ENCODE data around the gene COA6. TPM values are rescaled to one million over a fixed set of nuclear protein-coding genes. Genes with fewer than 3 reads are reported as not detected.

COA6 gene
- total and polyA plus RNA-seq, 2 of the 13 experiments (the other 11 are each of a cell fraction or from before 2014, with no cell fraction given): 32.4 to 104 TPM

DNA sequence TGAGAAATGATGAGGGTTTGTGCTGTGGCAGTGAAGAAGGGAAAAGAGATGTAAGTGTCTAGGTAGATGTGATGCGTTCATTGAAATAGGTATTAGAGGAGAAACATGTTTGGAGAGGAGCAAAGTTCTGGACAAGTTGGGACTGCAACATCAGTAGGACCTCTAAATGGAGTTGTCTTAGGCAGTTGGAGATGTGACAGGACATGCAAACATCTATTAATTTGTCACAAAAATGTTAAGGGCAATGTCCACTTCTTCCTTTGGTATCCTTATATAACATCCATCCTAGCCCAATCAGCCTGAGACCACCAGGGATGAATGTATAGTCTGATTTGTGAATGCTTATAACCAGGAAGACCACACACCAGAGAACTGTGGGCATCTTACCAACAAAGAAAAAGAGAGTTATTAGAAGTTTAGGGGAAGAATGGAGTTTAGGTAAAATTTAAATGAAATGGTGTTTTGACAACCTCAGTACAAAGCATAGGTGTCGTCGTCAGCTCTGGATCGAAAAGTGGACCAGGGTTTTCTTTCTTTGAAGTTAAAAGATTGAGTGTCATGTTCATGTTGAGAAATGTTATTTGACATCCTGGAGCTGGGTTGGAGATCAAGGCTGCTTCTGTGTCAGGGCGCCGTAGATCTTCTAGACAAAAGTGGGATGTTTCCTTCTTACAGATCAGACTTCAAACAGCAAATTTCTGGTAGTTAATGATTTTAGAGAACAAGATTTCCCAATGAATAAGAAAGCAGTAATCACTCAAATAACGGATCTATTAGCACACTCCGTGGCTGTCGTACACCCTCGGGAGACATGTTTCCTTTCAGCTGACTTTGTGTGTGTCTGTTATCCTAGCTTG is 8.7 kb downstream of the COA6 start (continued):
- TF ChIP-seq, protein P1, sequence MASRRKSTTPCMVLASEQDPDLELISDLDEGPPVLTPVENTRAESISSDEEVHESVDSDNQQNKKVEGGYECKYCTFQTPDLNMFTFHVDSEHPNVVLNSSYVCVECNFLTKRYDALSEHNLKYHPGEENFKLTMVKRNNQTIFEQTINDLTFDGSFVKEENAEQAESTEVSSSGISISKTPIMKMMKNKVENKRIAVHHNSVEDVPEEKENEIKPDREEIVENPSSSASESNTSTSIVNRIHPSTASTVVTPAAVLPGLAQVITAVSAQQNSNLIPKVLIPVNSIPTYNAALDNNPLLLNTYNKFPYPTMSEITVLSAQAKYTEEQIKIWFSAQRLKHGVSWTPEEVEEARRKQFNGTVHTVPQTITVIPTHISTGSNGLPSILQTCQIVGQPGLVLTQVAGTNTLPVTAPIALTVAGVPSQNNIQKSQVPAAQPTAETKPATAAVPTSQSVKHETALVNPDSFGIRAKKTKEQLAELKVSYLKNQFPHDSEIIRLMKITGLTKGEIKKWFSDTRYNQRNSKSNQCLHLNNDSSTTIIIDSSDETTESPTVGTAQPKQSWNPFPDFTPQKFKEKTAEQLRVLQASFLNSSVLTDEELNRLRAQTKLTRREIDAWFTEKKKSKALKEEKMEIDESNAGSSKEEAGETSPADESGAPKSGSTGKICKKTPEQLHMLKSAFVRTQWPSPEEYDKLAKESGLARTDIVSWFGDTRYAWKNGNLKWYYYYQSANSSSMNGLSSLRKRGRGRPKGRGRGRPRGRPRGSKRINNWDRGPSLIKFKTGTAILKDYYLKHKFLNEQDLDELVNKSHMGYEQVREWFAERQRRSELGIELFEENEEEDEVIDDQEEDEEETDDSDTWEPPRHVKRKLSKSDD (CRISPR knock-in tag; IDR thresholded peaks at IDR 0.05; ENCODE audit: low read depth): no peak
- TF ChIP-seq NCOR1 (IDR thresholded peaks at IDR 0.05; ENCODE audit: borderline replicate concordance, low read length): peak; percentile 75; the same call in 1 of the 2 replicates
- peak; percentile 31; the same call in 1 of the 2 replicates for TF ChIP-seq SALL1 (CRISPR knock-in tag; IDR thresholded peaks at IDR 0.05)
- TF ChIP-seq HMG20A (CRISPR knock-in tag; IDR thresholded peaks at IDR 0.05; ENCODE audit: borderline replicate concordance): peak; percentile 41; the same call in 1 of the 2 replicates
- TF ChIP-seq, protein P2, sequence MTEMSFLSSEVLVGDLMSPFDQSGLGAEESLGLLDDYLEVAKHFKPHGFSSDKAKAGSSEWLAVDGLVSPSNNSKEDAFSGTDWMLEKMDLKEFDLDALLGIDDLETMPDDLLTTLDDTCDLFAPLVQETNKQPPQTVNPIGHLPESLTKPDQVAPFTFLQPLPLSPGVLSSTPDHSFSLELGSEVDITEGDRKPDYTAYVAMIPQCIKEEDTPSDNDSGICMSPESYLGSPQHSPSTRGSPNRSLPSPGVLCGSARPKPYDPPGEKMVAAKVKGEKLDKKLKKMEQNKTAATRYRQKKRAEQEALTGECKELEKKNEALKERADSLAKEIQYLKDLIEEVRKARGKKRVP (CRISPR knock-in tag; IDR thresholded peaks at IDR 0.05): no peak
- TF ChIP-seq TGIF2 (CRISPR knock-in tag; IDR thresholded peaks at IDR 0.05): no peak
- TF ChIP-seq ATF1 (CRISPR knock-in tag; IDR thresholded peaks at IDR 0.05): 0 out of 2 replicates have a peak, but pooled peaks have one; percentile 32
- peak; percentile 89; the same call in 1 of the 2 replicates for TF ChIP-seq FOXJ3 (CRISPR knock-in tag; IDR thresholded peaks at IDR 0.05; ENCODE audit: borderline replicate concordance)
- TF ChIP-seq, protein P3, sequence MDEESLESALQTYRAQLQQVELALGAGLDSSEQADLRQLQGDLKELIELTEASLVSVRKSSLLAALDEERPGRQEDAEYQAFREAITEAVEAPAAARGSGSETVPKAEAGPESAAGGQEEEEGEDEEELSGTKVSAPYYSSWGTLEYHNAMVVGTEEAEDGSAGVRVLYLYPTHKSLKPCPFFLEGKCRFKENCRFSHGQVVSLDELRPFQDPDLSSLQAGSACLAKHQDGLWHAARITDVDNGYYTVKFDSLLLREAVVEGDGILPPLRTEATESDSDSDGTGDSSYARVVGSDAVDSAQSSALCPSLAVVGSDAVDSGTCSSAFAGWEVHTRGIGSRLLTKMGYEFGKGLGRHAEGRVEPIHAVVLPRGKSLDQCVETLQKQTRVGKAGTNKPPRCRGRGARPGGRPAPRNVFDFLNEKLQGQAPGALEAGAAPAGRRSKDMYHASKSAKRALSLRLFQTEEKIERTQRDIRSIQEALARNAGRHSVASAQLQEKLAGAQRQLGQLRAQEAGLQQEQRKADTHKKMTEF (CRISPR knock-in tag; IDR thresholded peaks at IDR 0.05): peak; percentile 60
- no peak for TF ChIP-seq MAZ (IDR thresholded peaks at IDR 0.05; ENCODE audit: borderline replicate concordance, low read depth, low read length)
- no peak for TF ChIP-seq MAZ (CRISPR knock-in tag; IDR thresholded peaks at IDR 0.05; ENCODE audit: low read depth)
- TF ChIP-seq HNF4G (IDR thresholded peaks at IDR 0.05; ENCODE audit: borderline replicate concordance, low read depth, low read length): peak; percentile 50; the same call in 1 of the 2 replicates
- no peak for TF ChIP-seq HNF4G (CRISPR knock-in tag; IDR thresholded peaks at IDR 0.05; ENCODE audit: borderline replicate concordance, low read depth)
- peak; percentile 79; the same call in 1 of the 2 replicates for TF ChIP-seq NR2F2 (IDR thresholded peaks at IDR 0.05; ENCODE audit: borderline replicate concordance, low read depth)
- 0 out of 2 replicates have a peak, but pooled peaks have one; percentile 57 for TF ChIP-seq MEIS1 (CRISPR knock-in tag; IDR thresholded peaks at IDR 0.05; ENCODE audit: borderline replicate concordance)
- TF ChIP-seq MED8 (CRISPR knock-in tag; IDR thresholded peaks at IDR 0.05; ENCODE audit: insufficient replicate concordance): peak; percentile 55
- TF ChIP-seq ADNP (CRISPR knock-in tag; IDR thresholded peaks at IDR 0.05): no peak
- peak; percentile 49; the same call in 1 of the 2 replicates for TF ChIP-seq PITX1 (CRISPR knock-in tag; IDR thresholded peaks at IDR 0.05)
- TF ChIP-seq EHMT2 (IDR thresholded peaks at IDR 0.05; ENCODE audit: borderline replicate concordance, low read depth, low read length): peak; percentile 40; the same call in 1 of the 2 replicates
- TF ChIP-seq FOXP1 (IDR thresholded peaks at IDR 0.05): no peak
- TF ChIP-seq FOXP1 (CRISPR knock-in tag; IDR thresholded peaks at IDR 0.05): peak; percentile 58; the same call in 1 of the 2 replicates
- 0 out of 2 replicates have a peak, but pooled peaks have one; percentile 15 for TF ChIP-seq NR2C2 (CRISPR knock-in tag; IDR thresholded peaks at IDR 0.05; ENCODE audit: borderline replicate concordance)
- TF ChIP-seq, protein P4, sequence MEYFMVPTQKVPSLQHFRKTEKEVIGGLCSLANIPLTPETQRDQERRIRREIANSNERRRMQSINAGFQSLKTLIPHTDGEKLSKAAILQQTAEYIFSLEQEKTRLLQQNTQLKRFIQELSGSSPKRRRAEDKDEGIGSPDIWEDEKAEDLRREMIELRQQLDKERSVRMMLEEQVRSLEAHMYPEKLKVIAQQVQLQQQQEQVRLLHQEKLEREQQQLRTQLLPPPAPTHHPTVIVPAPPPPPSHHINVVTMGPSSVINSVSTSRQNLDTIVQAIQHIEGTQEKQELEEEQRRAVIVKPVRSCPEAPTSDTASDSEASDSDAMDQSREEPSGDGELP (IDR thresholded peaks at IDR 0.05; ENCODE audit: borderline replicate concordance, low read depth): peak; percentile 35; the same call in 1 of the 2 replicates
- no peak for TF ChIP-seq ZNF547 (CRISPR knock-in tag; IDR thresholded peaks at IDR 0.05)

All from HepG2 (cell line).